ENCODE results near the gene CAMKMT. TPM values are rescaled to one million over a fixed set of nuclear protein-coding genes. Genes with fewer than 3 reads are reported as not detected.
A peak's percentile ranks its signal among the peaks of the same experiment; 100 is the strongest.

The CAMKMT gene
- total RNA-seq, 1 experiment from 2014 or later: 17.4 TPM

GRCh38 chr2:44821500-44821899 lies 459.8 kb downstream of the CAMKMT start:
- Mint-ChIP-seq H3K36me3 (ENCODE audit: insufficient read depth in 1 of 3, low read depth in 3 of 3) (peaks cover 0 to 13% (median 0%) of the 10 kb centered on the region in 3 experiments; a peak in 2 of 7 replicates), H3K27ac (peak overlapping the region in 1 of 3 experiments; percentile 8; a peak in 1 of 7 replicates), H3K27me3 (ENCODE audit: low read depth) (no peaks in the 10 kb centered on the region; the same call in 1 of the 2 replicates), H3K4me1 (peaks cover 25 to 27% of the 10 kb centered on the region in 2 experiments), H3K9me3 (peaks cover 3 to 6% of the 10 kb centered on the region in 2 experiments; a peak in 3 of 5 replicates), H3K4me3 (no peak overlapping the region)
- Histone ChIP-seq H3K4me1 (ENCODE audit: insufficient read depth, low read length) (no peaks in the 10 kb centered on the region), H2AFZ (ENCODE audit: low read length) (no peak overlapping the region), H3K9me3 (ENCODE audit: control insufficient read depth, low read depth, low read length) (no peaks in the 10 kb centered on the region), H3K9ac (ENCODE audit: extremely low read depth, insufficient read length, low read length) (no peak overlapping the region), H2BK12ac (ENCODE audit: insufficient read length, low read depth, low read length) (no peak overlapping the region), H3K4ac (ENCODE audit: low read depth, low read length) (no peak overlapping the region), H4K91ac (ENCODE audit: insufficient read length, low read depth, low read length) (no peak overlapping the region), H3K79me2 (ENCODE audit: insufficient read depth, low read length) (no peaks in the 10 kb centered on the region), H4K8ac (replicated peaks; ENCODE audit: insufficient read length, low read depth, low read length) (no peak overlapping the region), H3K14ac (ENCODE audit: insufficient read depth, low read length) (no peak overlapping the region), H3T11ph (ENCODE audit: low read length) (no peak overlapping the region), H3K79me1 (ENCODE audit: insufficient read depth, low read depth, low read length, poor library complexity, severe bottlenecking) (no peaks in the 10 kb centered on the region), H4K20me1 (ENCODE audit: control insufficient read depth, insufficient read depth, insufficient read length) (no peaks in the 10 kb centered on the region), H3K18ac (ENCODE audit: insufficient read length, low read depth, low read length) (no peak overlapping the region), H2BK15ac (ENCODE audit: low read depth, low read length) (no peak overlapping the region), H2BK5ac (ENCODE audit: insufficient read length, low read length) (no peak overlapping the region), H3K27ac (ENCODE audit: insufficient read length, low read depth, low read length) (no peak overlapping the region), H4K5ac (ENCODE audit: insufficient read length, low read depth, low read length) (no peak overlapping the region), H3K23ac (ENCODE audit: insufficient read length, low read depth, low read length) (no peak overlapping the region), H2BK120ac (ENCODE audit: low read depth, low read length, poor library complexity, severe bottlenecking) (no peak overlapping the region), H3K4me2 (ENCODE audit: insufficient read depth, insufficient read length, low read length) (no peak overlapping the region), H2BK20ac (ENCODE audit: low read depth, low read length, poor library complexity, severe bottlenecking) (no peak overlapping the region), H3K23me2 (ENCODE audit: insufficient read length, low read depth, low read length, poor library complexity, severe bottlenecking) (no peaks in the 10 kb centered on the region), H2AK5ac (ENCODE audit: insufficient read length, low read length) (no peak overlapping the region), H3K27me3 (ENCODE audit: insufficient read depth, low read length) (no peaks in the 10 kb centered on the region), H3K56ac (ENCODE audit: insufficient read length, low read depth, low read length) (no peak overlapping the region)
- no peak for DNase-seq
- TF ChIP-seq CTCF (conservative IDR thresholded peaks at IDR 0.05): no peak
- WGBS (ENCODE audit: extremely low coverage, insufficient read length, low lambda C conversion rate): no CpG with 5 or more reads among the region's 6 CpGs

Data from H9 (cell line).